Renal cortex interstitium (tissue), 11 donors: ENCODE measurements around the gene PPP6R3. TPM values are rescaled to one million over a fixed set of nuclear protein-coding genes. Genes with fewer than 3 reads are reported as not detected.
A peak's percentile ranks its signal among the peaks of the same experiment; 100 is the strongest.

Experiments used
- DNase-seq, 11 donors: peaks; one replicate each; pipeline ENCODE4 v3.0.0-alpha.2; 2013; ENCODE audit warnings: low read depth in 9 of 11, low spot score in 4 of 11; ENCODE audit errors: extremely low read depth in 1 of 11
- polyA plus RNA-seq, 3 donors: library from polyadenylated mRNA; unstranded; fragments of 120-200 nt; gene quantifications; one replicate each; pipeline ENCODE4 v1.2.1, GENCODE V29; 2013; ENCODE audit not compliant: insufficient read length in 3 of 3

Gene PPP6R3
- polyA plus RNA-seq, 3 donors = 95.4 to 121 (median 106) TPM

GRCh38 chr11:68651208-68651984 is 190.8 kb downstream of the PPP6R3 start:
- no peak for DNase-seq

GRCh38 chr11:68651985-68652682 is 191.6 kb downstream of the PPP6R3 start:
- DNase-seq = no peak

GRCh38 chr11:68652683-68653156 is 192.2 kb downstream of the PPP6R3 start:
- no peak for DNase-seq

- DNase-seq = no peak
Measured at GRCh38 chr11:68653486-68654430, 193.2 kb downstream of the PPP6R3 start.

- DNase-seq = no peak
Measured at GRCh38 chr11:68654978-68655377, 194.4 kb downstream of the PPP6R3 start.

- no peak for DNase-seq
Measured at GRCh38 chr11:68655406-68655805, 194.9 kb downstream of the PPP6R3 start.

- DNase-seq = no peak
Measured at GRCh38 chr11:68655806-68656205, 195.3 kb downstream of the PPP6R3 start.

- DNase-seq = no peak
Measured at GRCh38 chr11:68657021-68657780, 196.6 kb downstream of the PPP6R3 start.

GRCh38 chr11:68658097-68658496 is 197.5 kb downstream of the PPP6R3 start:
- no peak for DNase-seq

- DNase-seq = no peak
Measured at GRCh38 chr11:68658661-68659060, 198.1 kb downstream of the PPP6R3 start.

GRCh38 chr11:68659158-68659921 is 198.8 kb downstream of the PPP6R3 start:
- peak in 8 of 11 donors; percentile 26 to 61 (median 46) for DNase-seq

- DNase-seq = no peak
Measured at GRCh38 chr11:68660066-68660810, 199.7 kb downstream of the PPP6R3 start.

- DNase-seq = no peak
Measured at GRCh38 chr11:68661014-68661413, 200.5 kb downstream of the PPP6R3 start.

GRCh38 chr11:68661697-68662603 is 201.4 kb downstream of the PPP6R3 start:
- DNase-seq = peak in 1 of 11 donors; percentile 17

GRCh38 chr11:68663482-68664010 is 203.0 kb downstream of the PPP6R3 start:
- no peak for DNase-seq

- DNase-seq = no peak
Measured at GRCh38 chr11:68664141-68664540, 203.6 kb downstream of the PPP6R3 start.
